ENCODE measurements around the gene EFCAB11. TPM values are rescaled to one million over a fixed set of nuclear protein-coding genes. Genes with fewer than 3 reads are reported as not detected.

EFCAB11 gene
- total and polyA plus RNA-seq, 9 of the 15 experiments (the other 6 are each of a cell fraction or from before 2014, with no cell fraction given) = 13.4 to 37.9 (median 17.4) TPM

GRCh38 chr14:89955745-89956660 is 1.5 kb upstream of the EFCAB11 start, which contains the start of gene TDP1 (continued):
- TF ChIP-seq ZBTB49 (CRISPR knock-in tag; IDR thresholded peaks at IDR 0.05; ENCODE audit: borderline replicate concordance) (no peak), MAFG (tag; conservative IDR thresholded peaks at IDR 0.05) (no peak), TSC22D4 (tag; IDR thresholded peaks at IDR 0.05) (no peak), NFE2 (IDR thresholded peaks at IDR 0.05; ENCODE audit: low read depth) (no peak), ZNF280B (CRISPR knock-in tag; IDR thresholded peaks at IDR 0.05) (no peak), ZKSCAN1 (IDR thresholded peaks at IDR 0.05; ENCODE audit: low read depth, low read length) (peak; percentile 28; the same call in 1 of the 2 replicates), ZNF263 (CRISPR knock-in tag; IDR thresholded peaks at IDR 0.05; ENCODE audit: borderline replicate concordance) (no peak), NEUROD1 (IDR thresholded peaks at IDR 0.05; ENCODE audit: borderline replicate concordance, low read depth, low read length, partially characterized antibody) (peak; percentile 74), USF2 (CRISPR knock-in tag; IDR thresholded peaks at IDR 0.05) (no peak), IRF1 (CRISPR knock-in tag; IDR thresholded peaks at IDR 0.05; ENCODE audit: borderline replicate concordance) (no peak), U2AF2 (optimal IDR thresholded peaks at IDR 0.05; ENCODE audit: low read depth, low read length) (no peak), MEF2A (IDR thresholded peaks at IDR 0.05; ENCODE audit: control insufficient read depth, low read depth, low read length) (no peak), ZZZ3 (IDR thresholded peaks at IDR 0.05) (no peak), MBD1 (CRISPR knock-in tag; IDR thresholded peaks at IDR 0.05) (no peak), ATF6 (CRISPR knock-in tag; IDR thresholded peaks at IDR 0.05) (no peak)
